Effector memory CD4-positive, alpha-beta T cell (primary cell): ENCODE results near the gene ELOF1.

ENCODE experiments used
- DNase-seq, 3 donors: peaks; one replicate each; pipeline ENCODE4 v3.0.0-alpha.2; 2020
- H3K27ac ChIP-seq: 2 replicates; pipeline ENCODE4 v1.7.0; 2013; ENCODE audit warnings: mild to moderate bottlenecking, low read length, moderate library complexity; ENCODE audit not compliant: insufficient read depth, poor library complexity, severe bottlenecking
- H3K27me3 ChIP-seq: replicated peaks from 2 replicates; pipeline ENCODE4 v1.7.0; 2013; ENCODE audit warnings: mild to moderate bottlenecking, low read length; ENCODE audit not compliant: insufficient read depth, control insufficient read depth, poor library complexity, severe bottlenecking
- H3K36me3 ChIP-seq: 2 replicates; pipeline ENCODE4 v1.7.0; 2013; ENCODE audit warnings: mild to moderate bottlenecking, low read length, moderate library complexity; ENCODE audit not compliant: control insufficient read depth, insufficient read depth
- H3K4me1 ChIP-seq: 2 replicates; pipeline ENCODE4 v1.7.0; 2013; ENCODE audit warnings: low read length, mild to moderate bottlenecking; ENCODE audit not compliant: control insufficient read depth, insufficient read depth, poor library complexity, severe bottlenecking
- H3K4me3 ChIP-seq: 2 replicates; pipeline ENCODE4 v1.7.0; 2013; ENCODE audit warnings: low read length, low read depth, mild to moderate bottlenecking; ENCODE audit not compliant: insufficient read depth, poor library complexity, severe bottlenecking
- H3K9me3 ChIP-seq: 2 replicates; pipeline ENCODE4 v1.7.0; 2013; ENCODE audit warnings: mild to moderate bottlenecking, low read length, moderate library complexity; ENCODE audit not compliant: control insufficient read depth

The ELOF1 gene

DNA sequence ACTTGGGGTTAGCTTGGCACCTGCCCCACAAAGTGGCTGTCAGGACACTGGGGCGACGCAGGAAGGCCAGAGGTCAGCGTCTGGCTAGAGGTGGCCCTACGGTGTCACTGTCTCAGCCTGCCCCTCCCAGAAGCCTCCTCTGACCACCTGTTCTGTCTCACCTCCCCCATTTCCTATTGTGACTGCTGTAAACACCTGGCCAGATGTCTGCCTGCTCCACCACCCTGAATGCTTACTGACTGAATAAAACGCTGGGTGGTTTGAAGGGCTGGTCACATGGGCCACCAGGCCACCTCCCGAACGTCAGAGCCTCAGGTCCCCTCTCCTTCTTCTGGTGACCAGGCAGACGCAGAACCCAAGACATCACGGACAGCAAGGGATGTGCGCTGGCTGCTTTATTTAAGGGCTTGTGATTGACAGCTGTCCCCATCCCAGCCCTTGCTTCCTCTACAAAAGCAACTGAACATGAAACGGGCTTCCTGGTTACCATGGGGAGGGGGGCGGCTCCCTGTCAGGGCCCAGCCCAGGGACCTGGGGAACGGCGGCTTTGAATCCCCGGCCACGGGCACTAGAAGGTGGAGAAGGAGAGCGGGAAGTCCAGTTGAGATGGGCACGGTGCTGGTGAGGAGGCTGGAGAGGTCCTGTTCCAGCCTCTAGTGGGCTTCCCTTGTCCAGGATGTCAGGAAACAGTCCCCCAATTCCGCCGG lies 6.2 kb downstream of the ELOF1 start:
- Histone ChIP-seq H3K4me3 (no peak overlapping the region), H3K27ac (no peak overlapping the region), H3K9me3 (no peaks in the 10 kb centered on the region), H3K36me3 (peaks cover 29% of the 10 kb centered on the region), H3K4me1 (peaks cover 2% of the 10 kb centered on the region), H3K27me3 (no peaks in the 10 kb centered on the region)
- no peak for DNase-seq

DNA sequence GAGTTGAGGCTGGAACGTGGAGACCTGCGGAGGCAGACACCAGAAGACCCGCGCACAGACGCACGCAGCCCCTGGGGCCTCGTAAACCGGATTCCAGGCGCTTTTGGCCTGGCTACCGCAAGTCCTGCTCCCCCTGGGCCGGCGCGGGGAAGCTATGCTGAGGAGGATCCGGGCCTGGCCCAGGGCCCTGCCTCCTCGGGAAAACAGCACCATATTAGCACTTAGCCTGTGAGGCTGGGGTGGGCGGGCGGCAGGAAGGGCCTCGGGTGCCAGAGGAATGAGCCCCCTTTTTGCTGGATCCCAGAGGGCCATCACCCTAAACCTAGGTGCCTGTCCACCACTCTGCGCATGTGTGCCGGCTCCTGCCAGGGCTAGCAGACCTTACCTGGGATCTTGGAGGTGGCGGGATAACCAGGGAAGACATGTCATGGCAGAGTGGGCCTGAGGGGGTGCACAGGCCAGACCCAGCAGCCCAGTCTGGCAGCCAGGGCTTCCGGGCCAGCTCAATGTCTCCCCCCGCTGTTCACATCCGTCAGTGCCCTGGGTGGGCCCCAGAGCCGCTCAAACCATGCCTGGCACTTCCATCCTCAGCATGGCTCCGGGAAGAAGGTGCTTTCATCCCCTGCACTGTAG lies 7.3 kb downstream of the ELOF1 start:
- H3K27me3 ChIP-seq, result no peaks in the 10 kb centered on the region
- no peaks in the 10 kb centered on the region for H3K4me1 ChIP-seq
- peaks cover 29% of the 10 kb centered on the region for H3K36me3 ChIP-seq
- H3K27ac ChIP-seq, result no peak overlapping the region
- no peak for DNase-seq
- no peak overlapping the region for H3K4me3 ChIP-seq
- no peaks in the 10 kb centered on the region for H3K9me3 ChIP-seq

DNA sequence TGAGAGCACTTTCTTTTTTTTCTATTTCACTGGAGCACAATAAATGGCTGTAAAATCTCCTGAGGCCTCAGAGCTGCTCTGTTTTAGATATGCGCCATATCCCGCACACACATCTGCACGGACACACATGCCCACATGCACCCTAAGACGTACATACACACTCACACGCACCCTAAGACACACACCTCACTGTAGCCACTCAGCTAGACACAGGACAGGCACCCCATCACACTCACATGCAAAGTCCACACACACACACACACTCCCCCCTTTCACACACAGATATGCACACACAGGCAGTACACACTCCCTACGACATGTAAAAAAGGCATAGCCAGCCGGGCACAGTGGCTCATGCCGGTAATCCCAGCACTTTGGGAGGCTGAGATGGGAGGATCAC lies 8.8 kb downstream of the ELOF1 start:
- H3K27ac ChIP-seq, result no peak overlapping the region
- no peak overlapping the region for H3K4me3 ChIP-seq
- DNase-seq, result no peak
- no peaks in the 10 kb centered on the region for H3K9me3 ChIP-seq
- peaks cover 24% of the 10 kb centered on the region for H3K36me3 ChIP-seq
- H3K4me1 ChIP-seq, result no peaks in the 10 kb centered on the region
- no peaks in the 10 kb centered on the region for H3K27me3 ChIP-seq

GRCh38 chr19:11549386-11549953 lies 9.6 kb downstream of the ELOF1 start:
- Histone ChIP-seq H3K27me3 (no peaks in the 10 kb centered on the region), H3K9me3 (no peaks in the 10 kb centered on the region), H3K4me1 (no peaks in the 10 kb centered on the region), H3K36me3 (peaks cover 22% of the 10 kb centered on the region), H3K4me3 (no peak overlapping the region), H3K27ac (no peak overlapping the region)
- no peak for DNase-seq

- Histone ChIP-seq H3K4me1 (no peaks in the 10 kb centered on the region), H3K27ac (no peak overlapping the region), H3K36me3 (peaks cover 9% of the 10 kb centered on the region), H3K4me3 (no peak overlapping the region), H3K9me3 (no peaks in the 10 kb centered on the region), H3K27me3 (no peaks in the 10 kb centered on the region)
- no peak for DNase-seq
Measured at GRCh38 chr19:11547929-11548700, 10.9 kb downstream of the ELOF1 start.

- DNase-seq, result no peak
- no peak overlapping the region for H3K27ac ChIP-seq
- no peaks in the 10 kb centered on the region for H3K4me1 ChIP-seq
- no peak overlapping the region for H3K4me3 ChIP-seq
- no peaks in the 10 kb centered on the region for H3K9me3 ChIP-seq
- peaks cover 17% of the 10 kb centered on the region for H3K27me3 ChIP-seq
- H3K36me3 ChIP-seq, result no peaks in the 10 kb centered on the region
Measured at GRCh38 chr19:11541238-11541637, 17.8 kb downstream of the ELOF1 start.

DNA sequence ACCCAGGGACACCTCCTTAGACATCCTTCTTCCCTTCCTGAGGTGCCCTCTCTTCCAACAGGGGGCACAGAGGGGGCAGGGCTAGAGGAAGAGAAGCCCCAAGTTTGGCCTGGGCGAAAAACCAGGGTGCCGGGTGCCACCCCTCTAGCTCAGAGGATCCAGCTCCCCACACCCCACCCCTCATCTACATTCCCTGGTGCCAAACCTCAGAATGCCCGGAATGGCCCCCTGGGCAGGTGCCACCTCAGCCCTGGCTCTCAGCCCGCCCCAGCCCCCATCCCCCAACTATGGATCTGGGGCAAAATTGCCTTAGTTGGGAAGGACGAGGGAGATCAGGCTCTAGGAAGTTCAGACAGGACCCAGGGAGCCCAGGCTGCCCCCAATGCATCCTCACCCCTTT lies 18.4 kb downstream of the ELOF1 start:
- DNase-seq, result no peak
- Histone ChIP-seq H3K36me3 (no peaks in the 10 kb centered on the region), H3K4me3 (no peak overlapping the region), H3K27me3 (peaks cover 17% of the 10 kb centered on the region), H3K27ac (no peak overlapping the region), H3K9me3 (no peaks in the 10 kb centered on the region), H3K4me1 (peaks cover 6% of the 10 kb centered on the region)

GRCh38 chr19:11539495-11540365 lies 19.3 kb downstream of the ELOF1 start:
- no peak overlapping the region for H3K27ac ChIP-seq
- peaks cover 6% of the 10 kb centered on the region for H3K4me1 ChIP-seq
- DNase-seq, result no peak
- H3K9me3 ChIP-seq, result no peaks in the 10 kb centered on the region
- H3K27me3 ChIP-seq, result peaks cover 17% of the 10 kb centered on the region
- H3K4me3 ChIP-seq, result no peak overlapping the region
- no peaks in the 10 kb centered on the region for H3K36me3 ChIP-seq

DNA sequence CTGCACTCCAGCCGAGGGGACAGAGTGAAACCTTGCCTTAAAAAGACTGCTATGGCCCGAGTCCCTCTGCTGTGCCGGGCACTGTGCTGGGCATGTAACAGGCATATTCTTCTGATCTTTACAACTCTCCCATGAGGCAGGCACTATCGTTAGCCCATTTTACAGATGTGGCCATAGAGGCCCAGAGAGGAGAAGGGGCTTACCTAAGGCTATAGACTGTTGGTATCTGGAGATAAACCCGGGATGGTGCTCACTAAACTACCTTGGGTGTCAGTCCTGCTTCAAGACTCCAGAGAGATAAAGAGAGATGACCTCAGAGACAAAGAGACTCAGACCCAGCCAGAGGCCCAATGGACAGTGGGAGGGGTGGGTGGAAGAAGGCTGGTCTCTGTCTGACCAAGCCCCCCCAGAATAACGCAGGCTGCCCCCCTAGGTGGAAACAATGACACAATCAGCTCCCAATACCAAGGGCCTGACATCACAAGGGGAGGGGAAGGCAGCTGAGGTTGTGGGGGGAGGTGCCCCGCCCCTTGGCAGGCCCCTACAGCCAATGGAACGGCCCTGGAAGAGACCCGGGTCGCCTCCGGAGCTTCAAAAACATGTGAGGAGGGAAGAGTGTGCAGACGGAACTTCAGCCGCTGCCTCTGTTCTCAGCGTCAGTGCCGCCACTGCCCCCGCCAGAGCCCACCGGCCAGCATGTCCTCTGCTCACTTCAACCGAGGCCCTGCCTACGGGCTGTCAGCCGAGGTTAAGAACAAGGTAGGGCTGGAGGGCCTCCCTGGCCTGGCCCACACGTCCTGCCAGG lies 20.6 kb downstream of the ELOF1 start, which contains the start of gene CNN1:
CNN1 (plus strand) TSS at position 620 of the 805 bp plus-strand sequence; CDS start at position 697, 77 bp downstream.
- Histone ChIP-seq H3K9me3 (no peaks in the 10 kb centered on the region), H3K27me3 (peaks cover 17% of the 10 kb centered on the region), H3K27ac (no peak within 1 kb of the TSS), H3K4me1 (peaks cover 6% of the 10 kb centered on the region), H3K4me3 (no peak within 1 kb of the TSS), H3K36me3 (no peaks in the 10 kb centered on the region)
- no peak for DNase-seq
